HG03066 (cell line): ENCODE data around the gene CCNG2.

Experiments used
- ATAC-seq: cut with Tn5 transposase; IDR thresholded peaks from one replicate; pipeline ENCODE4 v1.9.1; 2021; ENCODE audit warnings: low read depth; ENCODE audit not compliant: unreplicated experiment

The CCNG2 gene

GRCh38 chr4:77199701-77200100 is 42.7 kb downstream of the CCNG2 start:
- no peak for ATAC-seq

GRCh38 chr4:77201343-77201742 is 44.3 kb downstream of the CCNG2 start:
- ATAC-seq: no peak

DNA sequence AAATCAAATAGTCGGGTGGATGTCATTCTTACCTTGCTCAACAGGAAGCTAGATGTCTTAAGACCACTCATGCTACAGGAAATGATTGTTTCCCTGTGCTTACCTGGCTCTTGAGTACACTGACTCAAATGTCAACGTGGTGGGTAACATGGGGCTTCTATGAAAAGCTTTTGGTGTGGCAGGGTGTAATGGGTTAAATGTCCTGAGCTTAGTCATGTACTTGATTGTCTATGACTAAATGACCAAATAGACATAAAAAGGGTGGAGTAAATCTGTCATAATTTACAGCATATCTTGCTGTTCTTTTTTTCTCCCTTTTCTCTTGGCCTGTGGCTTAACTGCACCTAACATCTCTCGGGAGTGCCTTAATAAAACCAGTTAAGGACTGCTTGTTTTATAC is 44.9 kb downstream of the CCNG2 start:
- no peak for ATAC-seq

DNA sequence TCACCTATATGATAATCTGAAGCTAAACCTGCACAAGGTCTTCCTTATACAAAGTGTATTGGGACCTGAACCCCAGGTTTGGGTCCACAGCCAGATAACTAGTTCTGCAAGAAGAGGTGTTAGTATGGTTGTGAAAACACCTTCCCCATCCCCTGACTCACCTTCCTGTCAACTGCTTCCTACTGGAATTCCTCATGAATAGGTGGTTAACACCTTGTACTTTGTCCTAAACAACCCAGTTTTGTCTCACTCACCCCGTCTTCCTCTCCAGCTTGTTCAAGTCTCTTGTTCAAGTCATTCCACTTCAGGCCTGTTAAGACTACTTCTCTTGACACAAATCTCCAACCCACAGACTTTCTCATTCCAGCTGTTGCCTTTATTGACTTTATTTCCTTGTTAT is 45.5 kb downstream of the CCNG2 start:
- no peak for ATAC-seq

GRCh38 chr4:77203380-77204197 is 46.6 kb downstream of the CCNG2 start:
- peak; percentile 75 for ATAC-seq

DNA sequence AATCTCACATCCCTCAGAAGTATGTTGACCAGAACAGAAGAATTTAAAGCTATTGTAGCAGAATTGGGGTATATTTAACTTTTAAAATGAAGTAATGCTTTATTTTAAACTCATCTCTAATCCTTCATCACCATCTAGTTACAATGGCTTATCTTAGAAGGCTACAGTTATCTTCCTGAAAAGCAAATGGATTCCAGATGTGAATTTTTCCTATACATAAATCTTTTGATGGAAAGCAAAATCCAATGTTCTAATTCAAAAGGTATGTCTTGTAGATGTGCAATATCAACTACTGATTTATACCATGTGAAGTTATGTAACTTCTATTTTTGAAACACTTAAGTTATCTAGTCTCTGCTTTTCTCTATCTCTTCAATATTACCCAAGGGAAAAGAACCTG is 47.6 kb downstream of the CCNG2 start:
- no peak for ATAC-seq

DNA sequence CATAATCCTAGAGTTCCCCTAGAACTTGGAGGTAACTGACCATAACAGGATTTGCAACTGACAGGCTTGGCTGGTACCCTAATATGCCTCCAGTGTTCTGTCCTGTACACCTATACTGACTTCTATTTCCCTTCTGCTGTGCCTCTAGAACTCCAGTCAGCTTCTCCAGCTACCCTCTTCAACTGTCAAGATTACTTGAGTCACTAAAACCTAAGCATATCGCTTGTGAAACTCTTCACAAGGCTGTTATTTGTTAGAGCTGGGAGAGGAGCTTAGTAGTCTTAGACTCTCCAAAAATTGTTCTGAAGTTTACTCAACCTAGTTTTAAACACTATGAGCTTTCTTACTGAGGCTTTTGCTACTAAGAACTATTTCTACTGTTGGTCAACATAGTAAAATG is 52.0 kb downstream of the CCNG2 start:
- no peak for ATAC-seq

DNA sequence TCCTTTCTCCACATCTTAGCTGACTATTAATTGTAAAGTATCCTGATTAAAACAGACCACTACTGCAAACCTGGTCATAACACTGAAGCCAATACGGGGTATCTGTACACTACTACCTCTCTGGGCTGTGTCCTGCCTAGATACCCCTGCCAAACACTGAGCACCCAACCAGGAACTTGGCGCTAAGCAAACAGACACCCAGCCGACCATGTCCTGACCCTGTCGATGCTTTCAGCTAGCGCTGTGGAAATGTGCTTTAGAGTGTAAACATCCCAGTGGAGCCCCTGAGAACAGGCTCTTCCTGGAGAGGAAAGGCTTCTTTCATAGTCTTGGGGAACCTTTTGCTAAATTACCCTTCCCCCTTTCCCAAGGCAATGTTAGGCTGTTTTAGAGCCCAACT is 52.9 kb downstream of the CCNG2 start:
- ATAC-seq: no peak

GRCh38 chr4:77215107-77215506 is 58.1 kb downstream of the CCNG2 start:
- ATAC-seq: no peak

GRCh38 chr4:77217526-77217925 is 60.5 kb downstream of the CCNG2 start:
- ATAC-seq: no peak

DNA sequence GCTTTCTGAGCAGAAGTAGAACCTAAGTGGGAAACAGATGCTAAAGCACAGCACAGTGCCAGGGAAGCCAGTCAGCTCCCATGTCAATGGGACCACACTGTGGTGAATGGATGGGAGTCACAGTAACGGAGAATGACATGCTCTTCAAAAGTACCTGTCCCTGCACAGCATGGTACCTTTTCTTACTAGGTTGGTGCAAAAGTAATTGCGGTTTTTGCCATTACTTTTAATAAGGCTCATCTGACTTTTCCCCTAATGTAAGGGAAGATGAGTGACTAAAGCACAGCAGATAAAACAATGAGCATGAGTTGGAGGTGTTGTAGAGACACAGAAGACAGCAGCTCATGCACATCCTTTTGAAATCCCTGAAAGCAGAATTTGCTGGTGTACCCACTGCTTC is 62.3 kb downstream of the CCNG2 start:
- ATAC-seq: no peak
